NCI-H2029 treated with DMSO at 0.1 percent for 48 hours (cell line): ENCODE measurements around the gene SPG21.

Experiments
- DNase-seq: peaks from one replicate; lab custom pipeline; 2025; lab: John Stamatoyannopoulos, UW

SPG21 gene

GRCh38 chr15:64991536-64992135, 1.9 kb upstream of the SPG21 start:
- no peak for DNase-seq

- no peak for DNase-seq
Observed at GRCh38 chr15:64990168-64990470, 405 bp upstream of the SPG21 start.

- DNase-seq = no peak
Observed at GRCh38 chr15:64987136-64987535, 2.6 kb downstream of the SPG21 start.

GRCh38 chr15:64985366-64986033, 4.2 kb downstream of the SPG21 start:
- DNase-seq = no peak

GRCh38 chr15:64982472-64982871, 7.2 kb downstream of the SPG21 start:
- DNase-seq = no peak

GRCh38 chr15:64981812-64982431, 7.8 kb downstream of the SPG21 start:
- DNase-seq = no peak

- DNase-seq = no peak
Observed at GRCh38 chr15:64979252-64979710, 10.4 kb downstream of the SPG21 start.

- no peak for DNase-seq
Observed at GRCh38 chr15:64975390-64975789, 14.3 kb downstream of the SPG21 start.

- no peak for DNase-seq
Observed at GRCh38 chr15:64970698-64971097, 19.0 kb downstream of the SPG21 start.

- no peak for DNase-seq
Observed at GRCh38 chr15:64969401-64969800, 20.3 kb downstream of the SPG21 start.

- DNase-seq = no peak
Observed at GRCh38 chr15:64961013-64961412, 28.7 kb downstream of the SPG21 start.

- no peak for DNase-seq
Observed at GRCh38 chr15:64960153-64960552, 29.6 kb downstream of the SPG21 start.

- DNase-seq = no peak
Observed at GRCh38 chr15:64959128-64959527, 30.6 kb downstream of the SPG21 start.

GRCh38 chr15:64954395-64954794, 35.3 kb downstream of the SPG21 start:
- no peak for DNase-seq

- DNase-seq = no peak
Observed at GRCh38 chr15:64951777-64952418, 37.8 kb downstream of the SPG21 start.

GRCh38 chr15:64950888-64951287, 38.8 kb downstream of the SPG21 start:
- DNase-seq = no peak

- no peak for DNase-seq
Observed at GRCh38 chr15:64949383-64950186, 40.1 kb downstream of the SPG21 start.

GRCh38 chr15:64948916-64949315, 40.8 kb downstream of the SPG21 start:
- no peak for DNase-seq

GRCh38 chr15:64947211-64947610, 42.5 kb downstream of the SPG21 start:
- DNase-seq = no peak

- DNase-seq = no peak
Observed at GRCh38 chr15:64944961-64945360, 44.8 kb downstream of the SPG21 start.

GRCh38 chr15:64943512-64944225, 46.0 kb downstream of the SPG21 start:
- no peak for DNase-seq

GRCh38 chr15:64942356-64942755, 47.4 kb downstream of the SPG21 start:
- no peak for DNase-seq
